HepG2 (cell line): Measurements from ENCODE around the gene COX7A2L. TPM values are rescaled to one million over a fixed set of nuclear protein-coding genes. Genes with fewer than 3 reads are reported as not detected.

Experiments
- ATAC-seq: fragments of 200-7000 bp; cut with Tn5 transposase; 3 replicates; pipeline ENCODE4 v1.9.1; 2020; ENCODE audit warnings: mild to moderate bottlenecking, moderate library complexity
- BruUV-seq: library from RNA; stranded (reverse); fragments of 400-500 nt; replicated peaks from 2 replicates; lab custom pipeline; 2021; lab: Mats Ljungman, UMichigan
- CTCF ChIA-PET: fragments of 300-600 bp; formaldehyde crosslinking; extraction: SDS; loops from one replicate; lab custom pipeline; 2021; ENCODE audit warnings: low total read pairs, inconsistent platforms, low intra/inter-chr PET ratio; lab: Yijun Ruan, JAX
- POLR2A ChIA-PET: fragments of 350-600 bp; sonication (Branson Sonifier 250); formaldehyde crosslinking; loops from one replicate; lab custom pipeline; 2020; ENCODE audit warnings: antibody characterized with exemption, inconsistent platforms; lab: Yijun Ruan, JAX
- DNase-seq: peaks from one replicate; pipeline ENCODE4 v3.0.0-alpha.2; 2015; ENCODE audit warnings: low spot score
- FAIRE-seq: peaks from 3 replicates; lab custom pipeline; 2011; peaks lifted over from hg19 to GRCh38; lab: Jason Lieb, UNC
- H2AFZ ChIP-seq: one replicate; pipeline ENCODE4 v1.6.1; 2011; ENCODE audit warnings: low read length, inconsistent platforms
- H3K27ac ChIP-seq: fragments of 300-600 bp; 3 replicates; pipeline ENCODE4 v1.8.0; 2011; ENCODE audit warnings: mixed run types, mild to moderate bottlenecking, mixed read lengths, low read length, inconsistent platforms; ENCODE audit not compliant: insufficient read depth; ENCODE audit errors: extremely low read length
- H3K27me3 ChIP-seq, 2 experiments: fragments of 200-600 bp in 1 of 2; 2 replicates in 1 of 2; 3 replicates in 1 of 2; pipeline versions ENCODE4 v1.6.0 to v1.8.0; 2011; ENCODE audit warnings: low read length in 2 of 2, mild to moderate bottlenecking in 2 of 2, moderate library complexity in 2 of 2, inconsistent platforms in 1 of 2; ENCODE audit not compliant: insufficient read depth in 2 of 2, control insufficient read depth in 1 of 2
- H3K36me3 ChIP-seq, 2 experiments: fragments of 200-600 bp in 1 of 2; replicated peaks in 1 of 2; 2 replicates in 1 of 2; 3 replicates in 1 of 2; pipeline versions ENCODE4 v1.5.1 to v1.8.0; 2011; ENCODE audit warnings: low read length in 2 of 2, inconsistent platforms in 1 of 2; ENCODE audit not compliant: insufficient read depth in 2 of 2, control insufficient read depth in 1 of 2
- H3K4me1 ChIP-seq: 2 replicates; pipeline ENCODE4 v1.5.1; 2012; ENCODE audit warnings: low read length, inconsistent platforms; ENCODE audit not compliant: insufficient read depth
- H3K4me2 ChIP-seq: 2 replicates; pipeline ENCODE4 v1.6.0; 2011; ENCODE audit warnings: low read depth, low read length, inconsistent platforms
- H3K4me3 ChIP-seq, 3 experiments: fragments of 200-600 bp in 1 of 3; sonication (generic), shearing (Covaris generic) in 1 of 3; replicated peaks in 1 of 3; 2 replicates each; pipeline ENCODE4 v1.5.1; 2011 to 2016; ENCODE audit warnings: low read length in 3 of 3, inconsistent platforms in 2 of 3, low read depth in 2 of 3, mild to moderate bottlenecking in 2 of 3, control low read depth in 1 of 3, mixed read lengths in 1 of 3; ENCODE audit not compliant: insufficient read depth in 1 of 3
- H3K79me2 ChIP-seq: one replicate; pipeline ENCODE4 v1.6.1; 2011; ENCODE audit warnings: low read length, inconsistent platforms; ENCODE audit not compliant: insufficient read depth
- H3K9ac ChIP-seq: 2 replicates; pipeline ENCODE4 v1.6.0; 2011; ENCODE audit warnings: mild to moderate bottlenecking, low read depth, low read length, inconsistent platforms; ENCODE audit not compliant: insufficient read depth
- H3K9me3 ChIP-seq: 2 replicates; pipeline ENCODE4 v1.5.1; 2012; ENCODE audit warnings: mild to moderate bottlenecking, low read length
- H4K20me1 ChIP-seq: 2 replicates; pipeline ENCODE4 v1.6.0; 2011; ENCODE audit warnings: inconsistent platforms, mild to moderate bottlenecking, low read length, moderate library complexity; ENCODE audit not compliant: insufficient read depth
- MAFF ChIP-seq: IDR thresholded peaks from 2 replicates; pipeline ENCODE4 v1.6.1; 2011; ENCODE audit warnings: low read depth, low read length, improper control_type of control experiment
- MAFK ChIP-seq, 2 experiments: IDR thresholded peaks in 1 of 2; conservative IDR thresholded peaks in 1 of 2; 2 replicates each; pipeline ENCODE4 v1.6.1; 2011; ENCODE audit warnings: improper control_type of control experiment in 2 of 2, low read length in 2 of 2
- NR2F1 ChIP-seq, 2 experiments: fragments of 450-650 bp in 1 of 2; formaldehyde crosslinking in 1 of 2; IDR thresholded peaks; 2 replicates each; pipeline versions ENCODE4 v1.5.0 to v1.6.1; 2016 to 2020; ENCODE audit warnings: mild to moderate bottlenecking in 1 of 2, missing compliant biosample characterization in 1 of 2, missing genetic modification reagents in 1 of 2, moderate library complexity in 1 of 2
- RBM22 ChIP-seq: fragments of 200-400 bp; formaldehyde crosslinking; optimal IDR thresholded peaks from 2 replicates; pipeline ENCODE3; 2017; ENCODE audit warnings: mild to moderate bottlenecking, low read length, moderate library complexity
- SALL2 ChIP-seq: sonication (generic); formaldehyde crosslinking; IDR thresholded peaks from 2 replicates; pipeline ENCODE4 v1.8.1; 2023; ENCODE audit warnings: mild to moderate bottlenecking, missing genetic modification reagents, inconsistent platforms
- ZNF460 ChIP-seq: sonication (generic); formaldehyde crosslinking; IDR thresholded peaks from 2 replicates; pipeline ENCODE4 v1.5.1; 2020; ENCODE audit warnings: missing genetic modification reagents, mild to moderate bottlenecking, borderline replicate concordance
- ZNF562 ChIP-seq: sonication (generic); formaldehyde crosslinking; IDR thresholded peaks from 2 replicates; pipeline ENCODE4 v1.8.0; 2022; ENCODE audit warnings: missing genetic modification reagents, borderline replicate concordance
- WGBS: methylation state at CpG from one replicate; pipeline ENCODE4 v1.1.6; 2017; ENCODE audit warnings: low lambda C conversion rate; 5-methylcytosine and 5-hydroxymethylcytosine counted together
- in situ Hi-C: cut with HindIII; loops from 2 replicates; pipeline ENCODE4 v1.10.0; 2017; ENCODE audit warnings: low pct_unique_long_range_greater_than_20kb; ENCODE audit not compliant: extremely low pct_ligation_motif_present
- intact Hi-C: fragments of 100-400 bp; cut with micrococcal nuclease; formaldehyde crosslinking; loops from one replicate; pipeline ENCODE4 v1.10.0; 2022; ENCODE audit not compliant: unreplicated experiment
- polyA plus RNA-seq, 8 experiments: library from polyadenylated mRNA; depleted of rRNA in 3 of 8; stranded (reverse) in 7 of 8; unstranded in 1 of 8; fragments of >200 nt; fragmentation: Illumina TruSeq in 4 of 8; extraction: Trizol in 4 of 8; gene quantifications; 2 replicates each; pipeline versions ENCODE4 v1.2.1 to v1.2.3, GENCODE V29; 2011 to 2016; ENCODE audit warnings: low read depth in 4 of 8, missing spikeins in 1 of 8, mixed read lengths in 1 of 8; ENCODE audit not compliant: insufficient read depth in 1 of 8
- total RNA-seq, 5 experiments: library from RNA; depleted of rRNA; stranded (reverse); fragments of >200 nt; fragmentation: Illumina TruSeq; extraction: Trizol; gene quantifications; 2 replicates each; pipeline ENCODE4 v1.2.3, GENCODE V29; 2016; ENCODE audit warnings: low read depth in 1 of 5

Gene COX7A2L
- total and polyA plus RNA-seq, 2 of the 13 experiments (the other 11 are each of a cell fraction or from before 2014, with no cell fraction given) = 155 to 201 TPM

GRCh38 chr2:42350434-42351063, 10.5 kb downstream of the COX7A2L start (continued):
- TF ChIP-seq NR2F1 (CRISPR knock-in tag; IDR thresholded peaks at IDR 0.05) (0 out of 4 replicates have a peak, but pooled peaks of 1 of the 2 experiments have one; percentile 9), ZNF562 (CRISPR knock-in tag) (no peak)

GRCh38 chr2:42348113-42348805, 12.8 kb downstream of the COX7A2L start:
- ChIA-PET POLR2A (no interaction called here), CTCF (no interaction called here)
- peak; percentile 57 for FAIRE-seq
- Histone ChIP-seq H3K79me2 (peaks cover 63% of the 10 kb centered on the region), H3K27me3 (no peaks in the 10 kb centered on the region), H3K27ac (no peak overlapping the region), H3K4me1 (peaks cover 45% of the 10 kb centered on the region), H3K9ac (no peak overlapping the region), H3K36me3 (peaks cover 10 to 36% of the 10 kb centered on the region in 2 experiments), H4K20me1 (0 out of 2 replicates have a peak, but pooled peaks cover 3% of the 10 kb centered on the region), H3K9me3 (no peaks in the 10 kb centered on the region), H3K4me2 (no peak overlapping the region), H2AFZ (no peak overlapping the region), H3K4me3 (no peak overlapping the region)
- DNase-seq = no peak
- intact Hi-C loops (no loop called here), in situ Hi-C loops (no loop called here)
- TF ChIP-seq SALL2 (CRISPR knock-in tag) (no peak), MAFK (conservative IDR thresholded peaks at IDR 0.05 in 1 of 2, IDR thresholded peaks at IDR 0.05 in 1 of 2; ENCODE audit: low read length in 2 of 2) (0 out of 4 replicates have a peak, but pooled peaks of 1 of the 2 experiments have one; percentile 12), MAFF (peak; percentile 11; the same call in 1 of the 2 replicates), RBM22 (no peak), ZNF460 (CRISPR knock-in tag) (peak; percentile 48; the same call in 1 of the 2 replicates)
- WGBS = 80% methylated on average over 8 of the region's 8 CpGs
- BruUV-seq = no TSS peak
- ATAC-seq = peak; percentile 3
